Neuronal stem cell (in vitro differentiated cells): ENCODE measurements around the gene IFT88.

Source experiments
- DNase-seq: peaks from one replicate; pipeline ENCODE4 v3.0.0-alpha.2; 2013; ENCODE audit warnings: low spot score
- H2AFZ ChIP-seq: one replicate; pipeline ENCODE4 v1.6.1; 2013; ENCODE audit warnings: mild to moderate bottlenecking, low read length, inconsistent platforms
- H2AK5ac ChIP-seq: 2 replicates; pipeline ENCODE4 v1.6.1; 2013; ENCODE audit warnings: low read depth, mild to moderate bottlenecking, inconsistent platforms, low read length, moderate library complexity, mixed read lengths
- H2BK120ac ChIP-seq: 2 replicates; pipeline ENCODE4 v1.6.1; 2013; ENCODE audit warnings: low read depth, mild to moderate bottlenecking, inconsistent platforms, low read length, moderate library complexity, mixed read lengths
- H2BK12ac ChIP-seq: one replicate; pipeline ENCODE4 v1.6.1; 2013; ENCODE audit warnings: low read length, inconsistent platforms
- H2BK15ac ChIP-seq: 2 replicates; pipeline ENCODE4 v1.6.1; 2013; ENCODE audit warnings: mild to moderate bottlenecking, low read length, inconsistent platforms, mixed read lengths
- H2BK5ac ChIP-seq: one replicate; pipeline ENCODE4 v1.6.1; 2013; ENCODE audit warnings: inconsistent platforms, mild to moderate bottlenecking, low read length, moderate library complexity
- H3K14ac ChIP-seq: one replicate; pipeline ENCODE4 v1.6.1; 2013; ENCODE audit warnings: low read length, inconsistent platforms
- H3K18ac ChIP-seq: 2 replicates; pipeline ENCODE4 v1.6.1; 2013; ENCODE audit warnings: low read length, inconsistent platforms
- H3K23ac ChIP-seq: 2 replicates; pipeline ENCODE4 v1.6.1; 2013; ENCODE audit warnings: low read depth, mild to moderate bottlenecking, mixed read lengths, low read length, inconsistent platforms; ENCODE audit not compliant: poor library complexity
- H3K27ac ChIP-seq: replicated peaks from 3 replicates; pipeline ENCODE4 v1.5.1; 2013; ENCODE audit warnings: low read length, inconsistent platforms
- H3K27me3 ChIP-seq, 3 experiments: 2 replicates each; pipeline ENCODE4 v1.6.1; 2013; ENCODE audit warnings: low read length in 3 of 3, mild to moderate bottlenecking in 2 of 3, inconsistent platforms in 1 of 3, low read depth in 1 of 3, mixed read lengths in 1 of 3, moderate library complexity in 1 of 3; ENCODE audit not compliant: control insufficient read depth in 3 of 3, insufficient read depth in 3 of 3
- H3K36me3 ChIP-seq, 2 donors: replicated peaks in 1 of 2; 2 replicates each; pipeline ENCODE4 v1.6.1; 2013; ENCODE audit warnings: low read length in 2 of 2; ENCODE audit not compliant: control insufficient read depth in 2 of 2, insufficient read depth in 2 of 2
- H3K4ac ChIP-seq: 2 replicates; pipeline ENCODE4 v1.6.1; 2013; ENCODE audit warnings: inconsistent platforms, mild to moderate bottlenecking, low read length, moderate library complexity
- H3K4me1 ChIP-seq, 2 donors: 1 replicate in 1 of 2; 2 replicates in 1 of 2; pipeline ENCODE4 v1.6.1; 2013; ENCODE audit warnings: low read length in 2 of 2, low read depth in 1 of 2; ENCODE audit not compliant: control insufficient read depth in 2 of 2, insufficient read depth in 1 of 2
- H3K4me2 ChIP-seq: one replicate; pipeline ENCODE4 v1.6.1; 2013; ENCODE audit warnings: mild to moderate bottlenecking, low read length, inconsistent platforms; ENCODE audit not compliant: insufficient read depth, poor library complexity, severe bottlenecking
- H3K4me3 ChIP-seq, 2 donors: 2 replicates each; pipeline ENCODE4 v1.5.1; 2013; ENCODE audit warnings: low read length in 2 of 2, mild to moderate bottlenecking in 2 of 2, inconsistent platforms in 1 of 2, moderate library complexity in 1 of 2
- H3K79me1 ChIP-seq: one replicate; pipeline ENCODE4 v1.6.1; 2013; ENCODE audit warnings: low read depth, mild to moderate bottlenecking, inconsistent platforms, low read length, moderate library complexity
- H3K9ac ChIP-seq: one replicate; pipeline ENCODE4 v1.6.1; 2013; ENCODE audit warnings: mild to moderate bottlenecking, low read depth, low read length, inconsistent platforms; ENCODE audit not compliant: poor library complexity
- H3K9me3 ChIP-seq, 2 donors: replicated peaks in 1 of 2; 2 replicates each; pipeline versions ENCODE3 to v1.6.1; 2013; ENCODE audit warnings: low read length in 2 of 2, mild to moderate bottlenecking in 2 of 2, inconsistent platforms in 1 of 2, low read depth in 1 of 2, mixed read lengths in 1 of 2, moderate library complexity in 1 of 2; ENCODE audit not compliant: control insufficient read depth in 2 of 2, insufficient read depth in 1 of 2
- H4K8ac ChIP-seq: one replicate; pipeline ENCODE4 v1.6.1; 2013; ENCODE audit warnings: low read depth, mild to moderate bottlenecking, inconsistent platforms, low read length, moderate library complexity
- H4K91ac ChIP-seq: one replicate; pipeline ENCODE4 v1.6.1; 2013; ENCODE audit warnings: low read length, low read depth, mild to moderate bottlenecking, inconsistent platforms; ENCODE audit not compliant: poor library complexity
- WGBS, 2 donors: extraction: QIAGEN DNeasy Blood & Tissue Kit; methylation state at CpG; one replicate each; pipeline ENCODE4 v1.1.7; 2013; ENCODE audit warnings: missing lambda C conversion rate in 2 of 2, mixed read lengths in 1 of 2; ENCODE audit not compliant: insufficient read length in 2 of 2, insufficient replicate concordance in 1 of 2; ENCODE audit errors: extremely low coverage in 2 of 2; 5-methylcytosine and 5-hydroxymethylcytosine counted together

IFT88 gene

GRCh38 chr13:20580257-20580656, 13.3 kb downstream of the IFT88 start:
- Histone ChIP-seq H3K4me3 (no peak overlapping the region), H4K8ac (no peak overlapping the region)
- no CpG with 5 or more reads among the region's 5 CpGs for WGBS, 2 donors

GRCh38 chr13:20582026-20582425, 15.1 kb downstream of the IFT88 start:
- Histone ChIP-seq H3K27ac (no peak overlapping the region), H3K4me3 (no peak overlapping the region), H4K8ac (no peak overlapping the region), H4K91ac (no peak overlapping the region), H2AK5ac (no peak overlapping the region), H3K9ac (no peak overlapping the region), H2BK5ac (no peak overlapping the region), H3K4ac (no peak overlapping the region), H3K9me3 (peaks cover 8 to 32% of the 10 kb centered on the region in 2 donors), H2BK120ac (no peak overlapping the region), H3K4me1 (no peaks in the 10 kb centered on the region), H3K23ac (no peak overlapping the region), H3K14ac (no peak overlapping the region), H2AFZ (no peak overlapping the region), H3K4me2 (no peak overlapping the region), H3K36me3 (peaks cover 19 to 58% of the 10 kb centered on the region in 2 donors), H3K18ac (no peak overlapping the region), H3K79me1 (peaks cover 5% of the 10 kb centered on the region), H2BK12ac (no peak overlapping the region), H3K27me3 (no peaks in the 10 kb centered on the region), H2BK15ac (no peak overlapping the region)
- 100% methylated on average over 1 to 2 of the region's 2 CpGs for WGBS, 2 donors
- no peak for DNase-seq

More at GRCh38 chr13:20580257-20580656, 13.3 kb downstream of the IFT88 start:
- Histone ChIP-seq H3K9me3 (peaks cover 6 to 43% of the 10 kb centered on the region in 2 donors), H3K27ac (no peak overlapping the region), H2BK12ac (no peak overlapping the region), H3K27me3 (no peaks in the 10 kb centered on the region), H3K4me2 (no peak overlapping the region), H3K4ac (no peak overlapping the region), H2BK5ac (no peak overlapping the region), H3K36me3 (peaks cover 16 to 59% of the 10 kb centered on the region in 2 donors), H3K14ac (no peak overlapping the region), H3K23ac (no peak overlapping the region), H2AK5ac (no peak overlapping the region), H3K4me1 (no peaks in the 10 kb centered on the region), H2AFZ (no peak overlapping the region), H2BK15ac (no peak overlapping the region), H3K18ac (no peak overlapping the region), H3K79me1 (peaks cover 5% of the 10 kb centered on the region), H2BK120ac (no peak overlapping the region), H4K91ac (no peak overlapping the region), H3K9ac (no peak overlapping the region)
- no peak for DNase-seq

GRCh38 chr13:20583803-20584293, 16.9 kb downstream of the IFT88 start:
- H3K27ac ChIP-seq: no peak overlapping the region
- no peaks in the 10 kb centered on the region for H3K4me1 ChIP-seq
- H4K8ac ChIP-seq: no peak overlapping the region
- no peak overlapping the region for H2BK15ac ChIP-seq
- no peak overlapping the region for H3K4me2 ChIP-seq
- no peak overlapping the region for H2BK12ac ChIP-seq
- no peak overlapping the region for H3K18ac ChIP-seq
- H3K9me3 ChIP-seq: peaks cover 8 to 24% of the 10 kb centered on the region in 2 donors
- H3K14ac ChIP-seq: no peak overlapping the region
- peaks cover 5% of the 10 kb centered on the region for H3K79me1 ChIP-seq
- H3K27me3 ChIP-seq: no peaks in the 10 kb centered on the region
- H2BK120ac ChIP-seq: no peak overlapping the region
- DNase-seq: no peak
- no peak overlapping the region for H2BK5ac ChIP-seq
- H2AK5ac ChIP-seq: no peak overlapping the region
- no peak overlapping the region for H3K9ac ChIP-seq
- H4K91ac ChIP-seq: no peak overlapping the region
- H2AFZ ChIP-seq: no peak overlapping the region
- no peak overlapping the region for H3K23ac ChIP-seq
- H3K4me3 ChIP-seq: no peak overlapping the region
- H3K4ac ChIP-seq: no peak overlapping the region
- no CpG with 5 or more reads among the region's 1 CpG for WGBS, 2 donors
- peaks cover 19 to 52% of the 10 kb centered on the region in 2 donors for H3K36me3 ChIP-seq

GRCh38 chr13:20585371-20585770, 18.4 kb downstream of the IFT88 start:
- H2BK5ac ChIP-seq: no peak overlapping the region
- no peak overlapping the region for H3K27ac ChIP-seq
- H3K27me3 ChIP-seq: no peaks in the 10 kb centered on the region
- H4K8ac ChIP-seq: no peak overlapping the region
- H2AFZ ChIP-seq: no peak overlapping the region
- no peak for DNase-seq
- H4K91ac ChIP-seq: no peak overlapping the region
- H3K36me3 ChIP-seq: peaks cover 12 to 38% of the 10 kb centered on the region in 2 donors
- H3K14ac ChIP-seq: no peak overlapping the region
- H3K23ac ChIP-seq: no peak overlapping the region
- H3K4me1 ChIP-seq: no peaks in the 10 kb centered on the region
- H2BK12ac ChIP-seq: no peak overlapping the region
- no peak overlapping the region for H3K9ac ChIP-seq
- H3K4ac ChIP-seq: no peak overlapping the region
- no CpG with 5 or more reads among the region's 2 CpGs for WGBS, 2 donors
- H3K9me3 ChIP-seq: peaks cover 8 to 24% of the 10 kb centered on the region in 2 donors
- H3K4me3 ChIP-seq: no peak overlapping the region
- no peaks in the 10 kb centered on the region for H3K79me1 ChIP-seq
- H3K4me2 ChIP-seq: no peak overlapping the region
- H2BK120ac ChIP-seq: no peak overlapping the region
- H2AK5ac ChIP-seq: no peak overlapping the region
- no peak overlapping the region for H2BK15ac ChIP-seq
- no peak overlapping the region for H3K18ac ChIP-seq
